CD4-positive, alpha-beta memory T cell (primary cell): ENCODE measurements around the gene PDE4D. TPM values are rescaled to one million over a fixed set of nuclear protein-coding genes. Genes with fewer than 3 reads are reported as not detected.

ENCODE experiments used
- CTCF ChIA-PET: fragments of 350-600 bp; sonication (Branson Sonifier 250); formaldehyde crosslinking; loops from one replicate; lab custom pipeline; 2021; ENCODE audit warnings: inconsistent platforms; ENCODE audit not compliant: partially characterized antibody; lab: Charles Lee
- POLR2A ChIA-PET: fragments of 350-600 bp; sonication (Branson Sonifier 250); formaldehyde crosslinking; loops from one replicate; lab custom pipeline; 2021; ENCODE audit not compliant: partially characterized antibody; lab: Charles Lee
- DNase-seq, 5 donors: peaks; one replicate each; pipeline versions ENCODE4 v3.0.0 to v3.0.0-alpha.2; 2020 to 2022; ENCODE audit warnings: mixed read lengths in 1 of 5
- H3K27ac ChIP-seq: one replicate; pipeline ENCODE4 v1.7.0; 2013; ENCODE audit warnings: low read depth, low read length
- H3K27me3 ChIP-seq: 2 replicates; pipeline ENCODE4 v1.7.0; 2013; ENCODE audit warnings: mild to moderate bottlenecking, low read length, moderate library complexity; ENCODE audit not compliant: insufficient read depth
- H3K36me3 ChIP-seq: 2 replicates; pipeline ENCODE4 v1.7.0; 2013; ENCODE audit warnings: mild to moderate bottlenecking, low read length, moderate library complexity; ENCODE audit not compliant: insufficient read depth
- H3K4me1 ChIP-seq: 2 replicates; pipeline ENCODE4 v1.7.0; 2013; ENCODE audit warnings: mild to moderate bottlenecking, low read length, moderate library complexity; ENCODE audit not compliant: insufficient read depth
- H3K4me3 ChIP-seq, 2 donors: one replicate each; pipeline ENCODE4 v1.7.0; 2013; ENCODE audit warnings: low read length in 2 of 2, mild to moderate bottlenecking in 1 of 2
- H3K9me3 ChIP-seq, 2 donors: one replicate each; pipeline ENCODE4 v1.7.0; 2013; ENCODE audit warnings: low read length in 2 of 2, control low read depth in 1 of 2; ENCODE audit not compliant: control insufficient read depth in 1 of 2
- H3K27ac Mint-ChIP-seq, 7 donors: one replicate each; pipeline ENCODE4 v1.8.0; 2020 to 2021; ENCODE audit warnings: mixed read lengths in 7 of 7, mild to moderate bottlenecking in 6 of 7, inconsistent platforms in 3 of 7, moderate library complexity in 3 of 7
- H3K27me3 Mint-ChIP-seq, 2 donors: one replicate each; pipeline ENCODE4 v1.8.0; 2020 to 2021; ENCODE audit warnings: mixed read lengths in 2 of 2
- H3K36me3 Mint-ChIP-seq, 2 donors: one replicate each; pipeline ENCODE4 v1.8.0; 2020 to 2021; ENCODE audit warnings: mixed read lengths in 2 of 2, inconsistent platforms in 1 of 2, mild to moderate bottlenecking in 1 of 2
- H3K4me1 Mint-ChIP-seq, 4 donors: one replicate each; pipeline ENCODE4 v1.8.0; 2020 to 2021; ENCODE audit warnings: mixed read lengths in 4 of 4, mild to moderate bottlenecking in 1 of 4
- H3K4me3 Mint-ChIP-seq, 8 donors: one replicate each; pipeline ENCODE4 v1.8.0; 2020 to 2021; ENCODE audit warnings: mixed read lengths in 8 of 8, mild to moderate bottlenecking in 7 of 8, moderate library complexity in 6 of 8, inconsistent platforms in 3 of 8
- H3K9me3 Mint-ChIP-seq, 8 donors: one replicate each; pipeline ENCODE4 v1.8.0; 2020 to 2021; ENCODE audit warnings: mixed read lengths in 8 of 8, mild to moderate bottlenecking in 5 of 8, inconsistent platforms in 3 of 8, moderate library complexity in 1 of 8
- intact Hi-C: fragments of 100-400 bp; cut with micrococcal nuclease; formaldehyde crosslinking; loops from one replicate; pipeline ENCODE4 v1.15.1; 2023
- polyA plus RNA-seq, 2 donors: library from polyadenylated mRNA; unstranded; fragments of 300-500 nt; fragmentation: Illumina TruSeq; gene quantifications; one replicate each; pipeline ENCODE4 v1.2.3, GENCODE V29; 2021
- total RNA-seq, 2 experiments: library from RNA; stranded (reverse); gene quantifications; one replicate each; pipeline ENCODE4 v1.2.3, GENCODE V29; 2021

Gene PDE4D
- total and polyA plus RNA-seq, 4 experiments from 2014 or later = 12.3 to 49.7 (median 30.3) TPM

DNA sequence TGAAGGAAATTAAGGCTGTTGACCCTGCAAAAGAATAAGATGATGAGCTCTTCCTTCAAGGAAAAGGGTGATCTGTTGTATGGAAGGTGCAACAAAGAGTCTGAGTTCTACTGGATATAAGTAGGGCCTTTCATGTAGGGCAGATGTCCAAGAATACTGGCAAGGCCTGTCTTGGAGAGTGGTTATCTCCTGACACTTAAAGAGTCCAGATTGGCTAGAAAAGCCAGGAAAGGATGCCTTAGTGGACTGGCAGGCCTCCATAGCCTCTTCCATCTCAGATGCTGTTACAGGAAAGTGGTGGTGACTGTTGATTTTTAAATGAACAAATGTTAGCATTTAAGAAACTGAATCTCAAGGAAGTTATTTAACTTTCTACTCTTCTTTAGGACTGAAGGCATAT lies 914.4 kb downstream of the PDE4D start:
- Mint-ChIP-seq H3K4me3 (no peak overlapping the region), H3K27ac (peak overlapping the region in 4 of 7 donors; percentile 24 to 54 (median 44)), H3K36me3 (peaks cover 49 to 85% of the 10 kb centered on the region in 2 donors), H3K4me1 (peaks cover 0 to 4% (median 0%) of the 10 kb centered on the region in 4 donors), H3K27me3 (no peaks in the 10 kb centered on the region), H3K9me3 (peaks cover 0 to 1% (median 0%) of the 10 kb centered on the region in 8 donors)
- Histone ChIP-seq H3K4me3 (no peak overlapping the region), H3K36me3 (peaks cover 31% of the 10 kb centered on the region), H3K9me3 (no peaks in the 10 kb centered on the region), H3K4me1 (no peaks in the 10 kb centered on the region), H3K27ac (no peak overlapping the region), H3K27me3 (no peaks in the 10 kb centered on the region)
- intact Hi-C loops = no loop called here
- ChIA-PET POLR2A (no interaction called here), CTCF (interaction anchor here (1.0 kb wide), 1 partner anchor 88 kb away, joined by 3 read pairs; no protein-coding TSS in a partner anchor)
- no peak for DNase-seq

DNA sequence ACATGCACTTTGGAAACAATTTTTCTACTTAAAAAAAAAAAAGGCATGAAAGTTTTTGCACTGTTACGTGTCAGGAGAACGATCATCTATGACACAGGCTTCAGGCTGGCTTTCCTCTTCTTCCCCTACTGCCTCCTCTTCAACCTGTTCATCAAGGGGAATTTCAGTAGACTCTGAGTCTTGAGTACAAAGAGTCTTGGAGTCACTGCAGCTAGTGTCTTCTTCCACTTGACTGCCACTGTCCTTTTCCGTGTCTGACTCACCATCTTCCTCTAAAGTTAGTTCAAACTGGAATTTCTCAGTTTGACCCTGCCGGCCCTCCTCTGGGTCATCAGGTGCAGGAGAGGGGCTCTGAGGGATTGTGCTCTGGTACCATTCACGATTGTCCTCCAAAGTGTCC lies 918.9 kb downstream of the PDE4D start:
- Mint-ChIP-seq H3K4me1 (no peaks in the 10 kb centered on the region), H3K4me3 (no peak overlapping the region), H3K9me3 (peaks cover 0 to 1% (median 0%) of the 10 kb centered on the region in 8 donors), H3K36me3 (peaks cover 37 to 61% of the 10 kb centered on the region in 2 donors), H3K27me3 (no peaks in the 10 kb centered on the region), H3K27ac (peak overlapping the region in 3 of 7 donors; percentile 54 to 87 (median 57))
- Histone ChIP-seq H3K27me3 (no peaks in the 10 kb centered on the region), H3K27ac (no peak overlapping the region), H3K4me3 (no peak overlapping the region), H3K9me3 (no peaks in the 10 kb centered on the region), H3K36me3 (peaks cover 20% of the 10 kb centered on the region), H3K4me1 (no peaks in the 10 kb centered on the region)
- intact Hi-C loops = no loop called here
- no peak for DNase-seq
- ChIA-PET CTCF (no interaction called here), POLR2A (no interaction called here)

DNA sequence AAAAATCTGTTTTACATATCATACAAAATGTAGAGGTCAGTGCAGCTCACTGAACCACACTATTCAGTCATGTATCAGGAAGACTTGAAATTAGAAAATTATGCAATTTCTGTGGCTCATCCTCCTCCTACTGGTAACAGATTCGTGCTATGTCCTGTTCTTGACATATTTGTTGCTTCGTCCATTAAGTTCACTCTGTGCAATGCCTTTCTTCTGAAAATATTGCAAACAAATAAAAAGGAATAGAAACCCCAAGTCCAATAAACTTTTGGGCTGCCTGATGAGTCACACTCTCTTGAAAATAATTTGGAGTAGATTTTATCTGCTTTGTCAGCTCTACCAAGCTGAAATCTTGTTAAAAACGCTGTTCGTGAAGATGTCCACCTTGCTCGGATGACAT lies 919.4 kb downstream of the PDE4D start:
- H3K36me3 ChIP-seq = peaks cover 20% of the 10 kb centered on the region
- H3K9me3 ChIP-seq = no peaks in the 10 kb centered on the region
- no peaks in the 10 kb centered on the region for H3K27me3 ChIP-seq
- peaks cover 37 to 56% of the 10 kb centered on the region in 2 donors for H3K36me3 Mint-ChIP-seq
- no peak overlapping the region for H3K27ac ChIP-seq
- peak overlapping the region in 2 of 7 donors; percentile 57 to 60 for H3K27ac Mint-ChIP-seq
- H3K4me3 Mint-ChIP-seq = no peak overlapping the region
- intact Hi-C loops = no loop called here
- H3K27me3 Mint-ChIP-seq = no peaks in the 10 kb centered on the region
- no peak overlapping the region for H3K4me3 ChIP-seq
- no peaks in the 10 kb centered on the region for H3K4me1 ChIP-seq
- DNase-seq = no peak
- H3K4me1 Mint-ChIP-seq = no peaks in the 10 kb centered on the region
- peaks cover 0 to 1% (median 0%) of the 10 kb centered on the region in 8 donors for H3K9me3 Mint-ChIP-seq
- POLR2A ChIA-PET = no interaction called here
- CTCF ChIA-PET = no interaction called here

DNA sequence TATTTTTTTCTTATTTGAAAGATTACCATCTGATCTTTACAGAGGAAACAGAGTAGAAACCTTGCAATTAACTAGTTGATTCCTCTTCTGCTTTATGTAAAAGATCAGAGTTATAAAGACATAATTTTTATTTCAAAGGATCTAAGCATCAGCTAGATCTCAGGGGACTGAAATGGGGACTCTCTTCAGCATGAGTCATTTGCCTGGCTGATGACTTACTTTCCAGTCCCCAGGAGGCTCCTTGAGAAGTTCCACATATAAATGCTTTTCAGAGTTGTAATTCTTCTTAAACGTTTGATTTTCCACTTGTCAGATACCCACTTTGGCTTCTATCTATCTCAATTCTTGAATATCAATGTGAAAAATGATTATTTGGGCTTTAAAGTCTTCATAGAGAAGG lies 921.2 kb downstream of the PDE4D start:
- H3K9me3 ChIP-seq = no peaks in the 10 kb centered on the region
- Mint-ChIP-seq H3K27me3 (no peaks in the 10 kb centered on the region), H3K4me1 (peaks cover 0 to under 1% (median 0%) of the 10 kb centered on the region in 4 donors), H3K9me3 (peaks cover 0 to 1% (median 0%) of the 10 kb centered on the region in 8 donors), H3K4me3 (no peak overlapping the region), H3K36me3 (peaks cover 37 to 43% of the 10 kb centered on the region in 2 donors), H3K27ac (peak overlapping the region in 1 of 7 donors; percentile 54)
- H3K27ac ChIP-seq = no peak overlapping the region
- intact Hi-C loops = no loop called here
- no peak overlapping the region for H3K4me3 ChIP-seq
- DNase-seq = no peak
- CTCF ChIA-PET = no interaction called here
- POLR2A ChIA-PET = no interaction called here
- peaks cover 16% of the 10 kb centered on the region for H3K36me3 ChIP-seq
- no peaks in the 10 kb centered on the region for H3K27me3 ChIP-seq
- H3K4me1 ChIP-seq = no peaks in the 10 kb centered on the region

DNA sequence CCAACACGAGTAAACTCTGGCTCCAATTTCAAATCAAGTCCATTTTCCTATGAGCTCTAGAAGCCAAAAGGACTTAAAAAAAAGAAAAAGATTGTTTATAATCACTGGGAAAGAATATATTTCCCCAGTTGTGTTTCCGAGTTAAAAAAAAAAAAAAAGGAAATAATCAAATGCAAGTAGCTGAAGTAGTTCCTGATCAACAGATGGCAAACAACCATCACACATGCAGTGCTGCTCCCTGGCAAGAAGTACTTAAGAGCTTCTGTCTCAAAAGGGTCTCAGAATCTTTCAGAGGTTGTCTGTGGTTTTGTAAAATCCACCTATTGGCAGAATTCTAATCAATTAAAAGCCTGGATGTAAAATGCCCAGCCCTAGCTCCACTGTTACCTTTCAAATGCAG lies 922.8 kb downstream of the PDE4D start:
- POLR2A ChIA-PET = interaction anchor here (0.8 to 1.4 kb wide), 2 partner anchors 11 to 39 kb away, joined by 3 read pairs; no protein-coding TSS in a partner anchor
- intact Hi-C loops = no loop called here
- DNase-seq = no peak

DNA sequence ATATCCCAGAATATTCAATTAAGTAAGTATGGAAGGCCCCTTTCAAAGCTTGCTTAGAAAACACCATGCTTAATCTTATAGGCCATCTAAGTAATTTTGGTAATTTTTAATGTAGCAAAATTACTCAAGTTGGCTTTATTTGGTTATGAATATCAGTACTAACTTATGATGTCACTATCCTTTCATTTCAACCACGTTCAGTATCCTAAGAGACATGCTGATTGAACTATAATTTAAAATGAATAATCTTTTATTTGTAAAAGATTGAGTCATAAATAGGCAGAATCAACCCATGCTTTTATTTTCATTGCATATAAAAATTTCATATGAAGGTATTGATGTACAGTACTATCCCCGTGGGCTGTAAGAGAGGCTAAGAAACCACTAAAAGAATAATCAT lies 923.7 kb downstream of the PDE4D start:
- intact Hi-C loops = no loop called here
- H3K27me3 Mint-ChIP-seq = no peaks in the 10 kb centered on the region
- DNase-seq = no peak
- no peak overlapping the region for H3K27ac ChIP-seq
- POLR2A ChIA-PET = no interaction called here
- peaks cover 19% of the 10 kb centered on the region in 2 donors for H3K36me3 Mint-ChIP-seq
- peaks cover 0 to under 1% (median 0%) of the 10 kb centered on the region in 8 donors for H3K9me3 Mint-ChIP-seq
- no peaks in the 10 kb centered on the region for H3K9me3 ChIP-seq
- no peak overlapping the region for H3K4me3 Mint-ChIP-seq
- no peak overlapping the region for H3K4me3 ChIP-seq
- peaks cover 8% of the 10 kb centered on the region for H3K36me3 ChIP-seq
- no peaks in the 10 kb centered on the region for H3K4me1 ChIP-seq
- H3K27me3 ChIP-seq = no peaks in the 10 kb centered on the region
- peaks cover 0 to 2% (median 0%) of the 10 kb centered on the region in 4 donors for H3K4me1 Mint-ChIP-seq
- peak overlapping the region in 1 of 7 donors; percentile 33 for H3K27ac Mint-ChIP-seq
- CTCF ChIA-PET = interaction anchor here (0.9 to 2.9 kb wide), 3 partner anchors 65 to 83 kb away, joined by 3 to 18 read pairs (median 3); no protein-coding TSS in a partner anchor

More for the DNA sequence above, 922.8 kb downstream of the PDE4D start:
- Mint-ChIP-seq H3K27ac (no peak overlapping the region), H3K36me3 (peaks cover 27 to 28% of the 10 kb centered on the region in 2 donors), H3K4me1 (peaks cover 0 to 2% (median 0%) of the 10 kb centered on the region in 4 donors), H3K27me3 (no peaks in the 10 kb centered on the region), H3K9me3 (peaks cover 0 to 1% (median 0%) of the 10 kb centered on the region in 8 donors), H3K4me3 (no peak overlapping the region)
- H3K9me3 ChIP-seq = no peaks in the 10 kb centered on the region
- H3K4me3 ChIP-seq = no peak overlapping the region
- H3K27me3 ChIP-seq = no peaks in the 10 kb centered on the region
- CTCF ChIA-PET = interaction anchor here (1.4 to 2.9 kb wide), 2 partner anchors 78 to 204 kb away, joined by 6 to 18 read pairs; no protein-coding TSS in a partner anchor
- H3K27ac ChIP-seq = no peak overlapping the region
- no peaks in the 10 kb centered on the region for H3K4me1 ChIP-seq
- peaks cover 12% of the 10 kb centered on the region for H3K36me3 ChIP-seq

DNA sequence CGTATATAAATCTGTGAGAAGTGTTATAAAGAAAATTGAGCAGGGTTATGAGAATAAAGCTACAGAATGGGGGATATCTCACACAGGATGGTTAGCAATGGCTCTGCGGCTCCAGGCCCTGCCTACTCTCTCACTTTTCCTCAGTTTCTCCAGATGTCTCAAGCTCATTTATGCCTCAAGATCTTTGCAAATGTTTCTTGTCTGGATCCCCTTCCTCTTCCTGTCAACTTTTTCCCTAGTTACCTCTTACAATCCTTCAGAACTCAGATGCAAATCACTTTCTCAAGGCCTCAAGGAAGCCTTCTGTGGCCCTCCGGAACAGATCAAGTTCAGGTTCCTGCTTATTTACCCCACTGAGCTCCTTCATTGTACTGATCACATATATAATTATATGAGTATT lies 924.3 kb downstream of the PDE4D start:
- Histone ChIP-seq H3K36me3 (peaks cover 3% of the 10 kb centered on the region), H3K9me3 (no peaks in the 10 kb centered on the region), H3K27ac (no peak overlapping the region), H3K27me3 (no peaks in the 10 kb centered on the region), H3K4me1 (no peaks in the 10 kb centered on the region), H3K4me3 (no peak overlapping the region)
- H3K27ac Mint-ChIP-seq = peak overlapping the region in 3 of 7 donors; percentile 12 to 84 (median 33)
- H3K4me1 Mint-ChIP-seq = peaks cover 0 to 2% (median 0%) of the 10 kb centered on the region in 4 donors
- CTCF ChIA-PET = interaction anchor here (0.9 to 2.9 kb wide), 4 partner anchors 65 to 204 kb away, joined by 3 to 18 read pairs (median 4); no protein-coding TSS in a partner anchor
- H3K36me3 Mint-ChIP-seq = peaks cover 14 to 15% of the 10 kb centered on the region in 2 donors
- no peak for DNase-seq
- intact Hi-C loops = no loop called here
- no peak overlapping the region for H3K4me3 Mint-ChIP-seq
- POLR2A ChIA-PET = no interaction called here
- no peaks in the 10 kb centered on the region for H3K9me3 Mint-ChIP-seq
- no peaks in the 10 kb centered on the region for H3K27me3 Mint-ChIP-seq
